Ramos (cell line): ENCODE results near the gene SMCO2.

ENCODE experiments used
- in situ Hi-C: fragments of 300-500 bp; cut with MboI; formaldehyde crosslinking; loops from one replicate; pipeline ENCODE4 v1.14.3; 2022; ENCODE audit warnings: low sequenced_read_pairs; ENCODE audit not compliant: unreplicated experiment

The SMCO2 gene

DNA sequence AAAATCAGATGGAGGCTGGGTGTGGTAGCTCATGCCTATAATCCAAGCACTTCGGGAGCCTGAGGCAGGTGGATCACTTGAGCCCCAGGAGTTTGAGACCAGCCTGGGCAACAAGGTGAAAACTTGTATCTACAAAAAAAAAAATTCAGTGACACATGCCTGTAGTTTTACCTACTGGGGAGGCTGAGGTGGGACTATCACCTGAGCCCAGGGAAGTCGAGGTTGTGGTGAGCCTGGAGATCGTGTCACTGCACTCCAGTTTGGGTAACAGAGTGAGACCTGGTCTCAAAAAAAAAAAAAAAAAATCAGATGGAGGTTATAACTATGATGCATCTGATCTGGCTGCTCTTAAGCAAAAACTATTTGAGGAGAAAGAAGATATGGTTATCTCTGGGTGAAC, 50.9 kb downstream of the SMCO2 start:
- in situ Hi-C loops, result no loop called here

DNA sequence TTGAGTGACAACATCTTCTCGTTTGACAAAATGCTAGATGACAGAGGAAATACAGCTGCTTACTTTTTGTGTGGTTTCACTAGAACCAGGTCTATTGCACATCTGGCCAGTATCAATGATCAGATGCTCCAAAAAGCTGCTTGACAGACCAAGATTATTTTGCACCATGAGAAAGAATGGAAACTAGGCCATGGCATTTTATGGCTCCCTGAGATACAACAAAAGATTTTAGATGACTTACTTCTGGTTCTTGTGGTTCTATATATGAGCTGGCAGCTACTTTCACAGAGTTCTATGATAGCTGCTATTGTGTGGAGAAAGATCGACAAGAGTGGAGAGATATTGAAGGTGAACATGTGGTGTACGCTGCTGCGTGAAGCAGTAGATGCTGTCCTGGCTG, 51.6 kb downstream of the SMCO2 start:
- in situ Hi-C loops, result no loop called here

DNA sequence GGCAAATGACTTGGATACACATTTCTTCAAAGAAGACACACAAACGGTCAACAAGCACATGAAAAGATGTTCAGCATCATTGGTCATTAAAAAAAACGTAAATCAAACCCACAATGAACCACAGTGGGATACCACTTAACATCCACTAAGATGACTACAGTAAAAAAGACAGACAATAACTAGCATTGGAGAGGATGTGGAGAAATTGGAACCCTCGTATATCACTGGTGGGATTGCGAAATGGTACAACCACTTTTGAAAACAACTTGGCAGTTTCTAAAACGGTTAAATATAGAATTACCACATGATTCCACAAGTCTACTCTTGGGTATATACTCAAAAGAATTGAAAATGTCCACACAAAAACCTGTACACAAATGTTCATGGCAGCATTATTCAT, 52.2 kb downstream of the SMCO2 start:
- in situ Hi-C loops, result no loop called here

DNA sequence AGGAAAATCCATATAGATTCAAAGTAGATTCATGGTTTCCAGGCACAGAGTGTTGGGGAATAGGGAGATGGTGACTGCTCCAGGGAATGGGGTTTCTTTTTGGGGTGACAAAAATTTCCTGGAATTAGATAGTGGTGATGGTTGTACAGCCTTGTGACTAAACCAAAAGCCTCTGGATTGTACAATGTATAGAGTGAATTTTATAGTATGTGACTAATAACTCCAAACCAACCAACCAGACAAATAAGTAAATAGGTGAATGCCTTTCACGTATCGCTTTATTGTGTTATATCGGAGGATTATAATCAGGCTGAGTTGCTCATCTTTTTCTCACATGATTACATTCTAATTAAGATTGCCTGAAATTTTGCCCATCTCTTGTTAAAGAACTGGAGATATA, 52.8 kb downstream of the SMCO2 start:
- in situ Hi-C loops, result no loop called here

DNA sequence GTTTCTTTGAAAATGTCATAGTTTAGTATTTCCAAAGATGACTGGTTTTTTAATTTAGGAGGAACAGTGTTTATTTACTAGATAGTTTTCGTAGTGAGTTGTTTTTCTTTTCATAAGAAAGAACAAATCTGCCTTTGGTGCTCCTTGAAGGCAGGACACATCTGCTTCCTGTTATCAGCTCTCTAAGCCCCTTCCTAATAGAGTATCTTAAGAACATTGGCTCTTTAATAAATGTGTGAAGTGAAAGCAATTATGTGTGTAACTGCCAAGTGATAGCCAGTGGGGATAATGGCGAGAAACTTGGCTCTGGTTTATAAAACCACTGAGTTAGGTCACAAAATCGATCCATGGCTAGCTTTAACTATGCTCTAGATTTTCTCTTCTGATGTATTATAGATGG, 54.0 kb downstream of the SMCO2 start:
- in situ Hi-C loops, result no loop called here

DNA sequence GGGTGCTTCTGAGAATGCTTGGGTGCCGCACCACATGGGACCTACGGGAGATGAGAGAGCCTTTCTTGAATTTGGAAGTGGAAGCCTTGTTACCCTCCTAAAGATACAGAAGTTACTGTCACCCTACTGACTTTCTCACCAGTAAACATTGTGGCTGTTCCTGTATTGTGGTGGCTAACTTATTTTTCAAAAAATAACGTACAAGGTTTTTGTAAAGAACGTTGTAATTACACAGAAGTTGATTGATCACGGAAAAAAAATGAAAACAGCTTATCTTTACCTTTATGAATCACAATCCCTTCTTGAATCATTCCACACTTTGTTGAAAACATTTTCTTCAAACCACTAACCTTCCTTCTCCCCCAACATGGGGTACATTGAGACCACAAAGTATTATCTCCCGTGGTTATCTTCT, 55.5 kb downstream of the SMCO2 start:
- in situ Hi-C loops, result no loop called here

DNA sequence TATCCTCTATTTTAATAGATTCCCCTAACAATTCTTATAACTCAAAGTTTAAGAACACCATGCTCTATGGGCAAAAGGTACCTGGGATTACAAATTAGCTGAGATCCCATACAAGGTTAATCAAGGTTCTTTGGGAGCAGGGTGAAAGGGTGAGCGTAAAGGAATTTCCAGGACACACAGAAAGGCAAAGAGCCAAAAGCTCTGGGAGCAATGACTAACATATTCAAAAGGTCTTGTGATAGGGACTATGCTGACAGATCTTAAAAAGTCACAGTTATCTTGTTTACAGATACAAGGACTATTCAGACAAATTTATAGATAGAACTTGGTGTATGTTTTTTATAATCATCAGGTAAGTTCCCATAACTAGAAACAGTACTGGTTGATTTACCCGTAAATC, 58.0 kb downstream of the SMCO2 start:
- in situ Hi-C loops, result no loop called here

DNA sequence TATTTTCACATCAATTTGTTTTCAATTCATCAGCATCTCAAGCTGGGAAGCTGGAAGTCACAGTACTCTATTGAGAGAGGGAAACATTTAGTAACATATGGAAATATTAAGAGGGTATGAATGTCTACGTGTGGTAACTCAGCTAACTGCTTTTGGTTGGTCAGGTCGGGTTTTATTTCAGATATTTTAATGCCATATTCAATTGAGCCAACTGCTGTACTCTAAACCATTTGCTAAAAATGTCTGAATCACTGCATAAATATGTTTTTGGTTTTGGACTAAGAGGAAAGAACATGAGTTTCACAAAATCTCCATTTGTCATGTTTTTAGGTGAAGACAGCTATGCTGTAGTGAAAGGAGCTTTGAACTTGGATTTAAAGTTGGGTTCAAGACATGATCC, 58.6 kb downstream of the SMCO2 start:
- in situ Hi-C loops, result no loop called here

DNA sequence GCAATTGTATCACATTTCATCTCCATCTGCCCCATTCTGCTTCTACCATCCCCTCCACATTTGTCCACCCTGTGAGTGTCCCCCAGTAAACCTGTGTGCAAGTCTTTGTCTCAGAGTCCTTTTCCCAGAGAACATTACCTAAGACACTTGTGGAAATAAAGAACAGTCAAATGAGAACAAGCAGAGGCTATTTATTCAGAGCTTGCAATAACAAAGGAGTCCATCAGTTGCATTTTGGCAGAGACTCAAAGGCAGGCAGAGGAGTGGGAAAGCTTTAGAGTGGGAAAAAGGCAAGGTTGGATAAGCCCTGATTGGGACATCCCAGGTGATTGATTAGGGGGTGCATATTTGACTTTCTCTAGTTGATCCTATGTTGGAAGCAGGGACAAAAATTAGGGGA, 59.2 kb downstream of the SMCO2 start:
- in situ Hi-C loops, result no loop called here

DNA sequence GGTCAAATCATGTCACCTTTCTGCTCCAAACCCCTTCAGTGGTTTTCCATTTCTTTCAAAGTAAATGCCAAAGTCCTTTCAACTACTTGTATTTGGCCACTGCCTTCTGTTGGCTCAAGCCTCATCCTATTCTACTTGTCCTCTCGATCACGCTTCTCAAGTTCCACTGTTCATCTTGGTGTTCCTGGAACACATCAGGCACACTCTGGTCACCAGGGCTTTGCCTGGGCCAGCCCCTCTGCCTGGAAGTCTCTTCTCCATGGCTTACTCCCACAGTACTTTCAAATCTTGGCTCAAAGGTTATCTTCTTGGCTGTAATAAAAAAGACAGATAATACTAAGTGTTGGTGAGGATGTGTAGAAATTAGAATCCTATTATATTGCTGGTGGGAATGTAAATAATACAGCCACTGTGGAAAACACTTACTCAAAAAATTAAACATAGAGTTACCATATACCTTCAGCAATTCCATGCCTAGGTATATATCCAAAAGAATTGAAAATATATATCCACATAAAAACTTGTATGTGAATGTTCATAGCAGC, 60.2 kb downstream of the SMCO2 start:
- in situ Hi-C loops, result no loop called here

DNA sequence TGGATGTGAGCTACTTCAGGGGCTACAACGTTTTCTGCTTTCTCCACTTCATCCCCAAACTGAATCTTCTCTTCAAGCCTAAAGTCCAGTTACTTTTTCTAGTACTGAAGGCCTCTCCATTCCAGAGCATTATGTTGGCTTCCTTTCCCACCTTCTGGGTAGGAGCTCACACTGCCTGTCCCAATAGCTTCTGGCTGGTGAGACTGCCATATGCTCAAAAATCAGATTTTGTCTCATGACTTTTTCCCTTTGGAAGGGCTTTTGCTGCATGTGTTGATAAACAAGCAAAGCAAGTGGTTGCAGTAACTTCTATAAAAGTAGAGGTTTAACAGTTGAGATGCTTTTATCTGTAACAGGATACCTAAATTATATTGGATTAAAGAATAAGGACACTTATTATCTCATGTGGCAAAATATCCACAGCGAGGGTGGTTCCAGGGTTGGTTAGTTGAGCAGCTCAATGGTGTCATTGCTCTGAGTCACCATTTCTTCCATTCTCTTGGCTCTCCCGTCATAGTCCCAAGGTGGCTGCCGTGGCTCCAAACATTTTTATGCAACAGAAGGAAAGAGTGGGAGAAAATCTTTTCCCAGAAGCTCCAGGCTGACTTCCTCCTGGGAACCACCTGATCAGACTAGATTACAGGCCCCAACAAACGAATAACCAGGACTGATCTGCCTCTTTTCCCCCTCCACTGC, 62.3 kb downstream of the SMCO2 start:
- in situ Hi-C loops, result no loop called here

DNA sequence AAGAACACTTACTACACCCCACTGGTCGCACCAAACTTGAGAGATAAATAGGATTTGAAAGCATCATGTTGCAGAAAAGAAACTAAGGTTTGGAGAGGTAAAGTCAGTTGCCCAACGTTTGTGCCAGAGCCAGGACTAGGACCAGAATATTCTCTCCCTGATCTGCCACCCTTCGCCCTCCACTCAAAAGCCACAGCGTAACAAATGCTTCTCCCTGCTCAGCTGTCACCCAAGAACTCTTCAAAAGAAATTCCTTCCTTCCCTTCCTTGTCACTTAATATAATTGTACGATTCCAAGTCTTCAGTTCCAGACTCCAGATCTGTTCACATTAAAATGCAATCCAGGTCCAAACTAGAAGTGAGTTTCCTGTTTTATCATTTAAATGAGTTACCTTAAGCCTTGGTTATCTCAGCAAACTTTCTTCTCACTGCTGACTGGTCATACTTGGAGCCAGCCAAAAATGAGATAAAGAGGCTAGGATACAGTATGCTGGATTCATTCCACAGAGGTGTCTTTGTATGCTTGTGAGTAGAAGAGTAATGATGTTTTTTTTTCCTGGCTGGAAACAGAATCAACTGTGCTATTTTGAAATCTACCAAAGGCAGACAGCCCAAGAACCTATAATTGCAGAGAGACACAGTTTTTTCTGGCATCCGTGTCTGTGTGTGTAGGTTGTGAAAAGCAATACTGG, 64.6 kb downstream of the SMCO2 start:
- in situ Hi-C loops, result no loop called here

DNA sequence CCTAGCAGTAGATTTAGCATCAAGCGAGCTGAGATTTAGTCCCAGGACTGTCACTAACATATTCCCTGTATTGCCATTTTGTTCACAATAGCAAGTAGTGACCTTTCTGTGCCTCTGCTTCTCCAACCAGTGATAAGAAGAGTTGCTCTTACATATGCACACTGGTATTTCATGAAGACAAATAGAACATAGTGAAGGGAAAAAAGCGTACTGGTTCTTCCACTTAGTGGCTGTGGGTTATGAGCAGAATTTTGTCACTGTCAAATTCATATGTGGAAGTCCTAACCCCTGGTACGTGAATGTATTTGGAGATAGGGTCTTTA, 65.1 kb downstream of the SMCO2 start:
- in situ Hi-C loops, result no loop called here

DNA sequence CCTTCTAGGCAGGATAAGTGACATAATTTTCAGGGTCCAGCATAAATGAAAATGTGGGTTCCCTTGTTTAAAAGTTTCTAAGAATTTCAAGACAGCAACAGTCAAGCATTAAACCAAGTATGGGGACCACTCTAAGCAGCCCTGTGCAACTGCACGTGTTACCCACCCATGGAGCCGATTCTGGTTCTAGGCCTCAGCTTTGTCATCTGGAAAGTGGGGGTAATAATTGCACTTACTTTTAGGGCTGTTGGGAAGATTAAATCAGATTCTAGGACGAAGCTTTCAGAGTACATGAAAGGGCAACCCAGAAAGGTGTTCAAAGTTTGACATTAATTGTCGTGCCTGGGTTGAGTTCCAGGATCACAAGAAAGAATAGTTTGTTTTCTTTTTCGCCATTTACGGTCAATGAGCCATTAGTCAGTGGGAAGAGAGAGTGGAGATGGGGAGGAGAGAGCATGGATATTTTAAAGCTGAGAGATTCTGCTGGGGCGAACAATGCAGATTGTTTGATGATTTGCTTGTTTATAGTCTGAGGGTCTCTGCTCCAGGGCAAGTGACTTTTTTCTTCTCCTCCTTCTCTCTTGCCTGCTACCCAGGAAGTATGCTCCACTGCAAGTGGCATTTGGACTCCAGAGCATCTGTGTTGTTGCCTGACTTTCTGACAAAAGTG, 66.8 kb downstream of the SMCO2 start:
- in situ Hi-C loops, result no loop called here

DNA sequence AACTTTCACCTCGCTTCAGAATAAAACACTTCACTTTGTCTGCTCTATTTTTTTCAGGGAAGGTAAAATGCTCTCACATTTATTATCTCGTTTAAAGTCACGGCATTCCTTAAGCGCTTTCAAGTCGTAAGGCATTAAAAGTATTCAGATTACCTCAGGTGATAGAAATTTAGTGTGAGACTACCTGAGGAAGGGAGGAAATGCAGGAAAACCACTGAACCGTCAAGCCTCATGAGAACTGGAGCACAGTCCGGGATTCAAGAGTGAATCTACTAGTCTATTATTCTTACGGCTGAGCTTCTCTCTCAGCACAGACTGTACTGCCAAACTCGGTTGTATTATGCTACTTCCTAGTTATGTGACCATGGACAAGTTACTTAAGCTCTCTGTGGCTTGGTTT, 69.1 kb downstream of the SMCO2 start:
- in situ Hi-C loops, result no loop called here

DNA sequence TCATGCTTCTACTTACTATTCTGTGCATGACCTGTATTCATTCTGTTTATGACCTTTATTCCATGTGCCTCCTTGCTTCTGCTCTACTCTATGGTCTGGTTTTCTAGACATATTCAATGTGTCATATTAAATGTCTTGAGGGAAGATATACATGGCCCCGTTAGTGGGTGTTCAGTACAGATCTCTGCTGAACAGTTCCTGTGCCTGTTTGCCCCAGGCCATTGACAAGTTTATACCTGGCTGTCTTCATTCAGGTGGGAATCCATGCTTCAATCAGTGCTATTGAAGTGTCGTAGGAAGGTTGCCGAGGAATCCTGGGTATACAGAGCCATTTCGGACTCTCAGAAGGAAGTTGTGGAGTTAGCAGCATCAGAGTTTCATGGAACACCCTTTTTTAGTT, 70.1 kb downstream of the SMCO2 start:
- in situ Hi-C loops, result no loop called here

DNA sequence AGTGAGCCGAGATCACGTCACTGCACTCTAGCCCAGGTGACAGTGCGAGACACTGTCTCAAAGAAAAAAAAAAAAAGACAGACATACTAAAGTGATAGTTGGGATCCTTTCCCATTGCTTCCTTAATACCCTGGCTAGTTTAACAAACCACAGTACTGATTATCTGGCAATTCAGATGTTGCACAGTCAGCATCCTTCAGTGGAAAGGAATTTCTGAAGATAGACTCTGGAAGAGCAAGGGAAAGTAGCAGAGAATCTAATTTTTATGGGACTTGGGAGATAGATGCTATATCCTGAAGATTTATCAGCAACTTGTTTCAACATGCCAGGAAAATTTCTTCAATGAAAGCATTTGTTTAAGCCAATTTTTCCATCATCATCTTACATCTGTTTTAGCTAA, 71.0 kb downstream of the SMCO2 start:
- in situ Hi-C loops, result no loop called here

DNA sequence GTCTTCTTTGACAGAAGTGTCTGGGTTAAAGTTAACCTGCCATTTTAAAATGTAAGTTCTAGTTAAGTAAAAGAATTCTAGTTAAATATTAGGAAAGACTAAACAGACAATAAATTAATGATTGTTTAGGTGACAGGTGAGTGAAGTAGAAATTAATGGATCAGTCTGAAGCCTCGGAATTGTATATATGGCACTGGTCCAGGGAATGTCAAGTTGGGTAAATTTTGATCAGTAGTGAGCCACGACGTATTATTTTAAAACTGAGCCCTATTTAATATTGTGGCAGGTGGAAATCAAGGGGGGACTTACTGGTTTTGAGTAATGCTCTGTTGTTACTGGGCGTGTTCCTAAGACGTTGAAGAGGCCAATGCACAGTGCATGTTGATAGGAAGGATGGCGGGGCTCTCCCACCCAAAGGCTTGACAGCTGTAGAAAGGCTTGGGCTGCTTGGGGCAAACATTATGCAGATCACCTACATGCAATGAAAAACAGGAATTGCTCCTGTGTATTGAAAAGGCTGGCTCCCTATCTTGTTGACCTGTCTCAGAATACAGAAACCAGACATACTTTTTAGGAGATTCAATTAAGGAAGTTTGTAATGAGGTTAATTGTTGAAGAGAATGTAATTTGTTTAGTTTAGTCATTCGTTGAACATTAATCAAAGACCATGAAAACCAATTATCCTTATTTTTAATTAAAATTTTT, 71.6 kb downstream of the SMCO2 start:
- in situ Hi-C loops, result no loop called here

DNA sequence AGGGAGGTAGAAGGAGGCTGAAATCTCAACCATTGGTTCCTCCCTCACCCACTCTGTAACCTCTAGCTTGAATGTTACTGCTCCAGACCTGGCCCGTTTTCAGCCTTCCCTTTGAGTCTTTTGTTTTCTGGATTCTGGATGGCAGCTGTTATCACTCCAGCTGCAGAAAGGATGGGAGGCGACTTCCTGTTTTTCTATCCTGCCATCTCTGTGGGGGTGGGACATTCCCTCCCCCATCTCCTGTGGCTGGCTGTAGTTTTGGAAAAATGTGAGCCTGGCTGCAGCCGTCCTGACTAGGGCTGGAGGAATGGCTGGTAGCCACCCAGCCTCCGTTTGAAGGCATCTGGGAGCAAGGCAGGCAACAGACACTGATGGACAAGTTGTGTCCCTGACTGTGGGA, 74.5 kb downstream of the SMCO2 start:
- in situ Hi-C loops, result no loop called here

DNA sequence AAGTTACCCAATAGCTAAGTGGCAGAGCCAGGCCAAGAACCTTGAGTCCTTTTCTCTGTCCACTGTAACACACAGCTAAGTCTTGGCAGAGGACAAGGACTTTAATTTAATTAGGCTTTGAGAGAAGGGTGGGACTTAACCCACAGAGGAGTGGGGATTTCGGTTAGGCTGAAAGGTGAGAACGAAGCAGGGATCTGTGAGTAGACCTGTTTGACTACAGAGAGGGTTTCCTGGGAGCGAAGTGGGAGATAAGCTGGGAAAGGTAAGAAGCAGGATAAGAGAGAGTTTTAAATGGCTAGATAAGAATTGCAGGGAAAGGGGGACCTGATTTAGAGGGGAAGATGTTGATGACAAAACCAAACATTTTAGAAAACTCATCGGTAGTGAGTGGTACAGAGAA, 75.4 kb downstream of the SMCO2 start:
- in situ Hi-C loops, result no loop called here

DNA sequence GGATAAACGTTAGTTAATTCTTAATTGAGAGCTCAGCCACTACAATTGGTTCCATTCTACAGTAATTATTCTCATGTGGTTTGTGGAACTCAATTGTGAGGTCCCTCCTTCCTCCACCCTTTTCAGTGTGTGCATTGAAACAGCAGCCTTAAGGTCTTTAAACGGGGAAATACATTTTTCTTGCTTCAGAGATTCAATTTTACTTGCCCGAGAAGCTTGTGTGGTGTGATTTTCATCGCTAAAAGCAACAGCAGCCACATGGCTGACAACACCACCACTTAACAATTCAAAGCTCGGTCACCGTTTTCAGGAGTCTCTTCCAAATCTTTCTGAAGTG, 76.7 kb downstream of the SMCO2 start:
- in situ Hi-C loops, result no loop called here
